ENCODE measurements around the gene LCTL.

LCTL gene

GRCh38 chr15:66565741-66566144 lies at the start of gene LCTL:
LCTL (minus strand) TSS chr15:66565998; CDS start chr15:66565365, 633 bp downstream.
- no peak for TF ChIP-seq CTCF (IDR thresholded peaks at IDR 0.05; ENCODE audit: control insufficient read depth, insufficient read depth, low read depth, low read length, missing control alignments)
- DNase-seq (ENCODE audit: low read depth), result no peak
- H3K4me3 ChIP-seq (ENCODE audit: control insufficient read depth, low read depth, low read length), result peak within 1 kb of the TSS; percentile 1

- no peak overlapping the region for H3K4me3 ChIP-seq (ENCODE audit: control insufficient read depth, low read depth, low read length)
- TF ChIP-seq CTCF (IDR thresholded peaks at IDR 0.05; ENCODE audit: control insufficient read depth, insufficient read depth, low read depth, low read length, missing control alignments), result no peak
- no peak for DNase-seq (ENCODE audit: low read depth)
Observed at GRCh38 chr15:66614951-66615760, 49.4 kb upstream of the LCTL start.

- no peak for TF ChIP-seq CTCF (IDR thresholded peaks at IDR 0.05; ENCODE audit: control insufficient read depth, insufficient read depth, low read depth, low read length, missing control alignments)
- no peak overlapping the region for H3K4me3 ChIP-seq (ENCODE audit: control insufficient read depth, low read depth, low read length)
- no peak for DNase-seq (ENCODE audit: low read depth)
Observed at GRCh38 chr15:66614456-66614855, 48.7 kb upstream of the LCTL start.

GRCh38 chr15:66613743-66614142 lies 47.9 kb upstream of the LCTL start:
- no peak overlapping the region for H3K4me3 ChIP-seq (ENCODE audit: control insufficient read depth, low read depth, low read length)
- TF ChIP-seq CTCF (IDR thresholded peaks at IDR 0.05; ENCODE audit: control insufficient read depth, insufficient read depth, low read depth, low read length, missing control alignments), result no peak
- no peak for DNase-seq (ENCODE audit: low read depth)

GRCh38 chr15:66611257-66612053 lies 45.7 kb upstream of the LCTL start:
- no peak overlapping the region for H3K4me3 ChIP-seq (ENCODE audit: control insufficient read depth, low read depth, low read length)
- no peak for TF ChIP-seq CTCF (IDR thresholded peaks at IDR 0.05; ENCODE audit: control insufficient read depth, insufficient read depth, low read depth, low read length, missing control alignments)
- no peak for DNase-seq (ENCODE audit: low read depth)

GRCh38 chr15:66609876-66610275 lies 44.1 kb upstream of the LCTL start:
- TF ChIP-seq CTCF (IDR thresholded peaks at IDR 0.05; ENCODE audit: control insufficient read depth, insufficient read depth, low read depth, low read length, missing control alignments), result no peak
- no peak overlapping the region for H3K4me3 ChIP-seq (ENCODE audit: control insufficient read depth, low read depth, low read length)
- no peak for DNase-seq (ENCODE audit: low read depth)
